K562 (cell line): ENCODE results near the gene MIXL1. TPM values are rescaled to one million over a fixed set of nuclear protein-coding genes. Genes with fewer than 3 reads are reported as not detected.

ENCODE experiments used
- ATAC-seq: fragments of 200-7000 bp; cut with Tn5 transposase; 3 replicates; pipeline ENCODE4 v1.9.1; 2020; ENCODE audit warnings: moderate library complexity
- BruUV-seq: library from RNA; stranded (reverse); fragments of 400-500 nt; replicated peaks from 2 replicates; lab custom pipeline; 2021; lab: Mats Ljungman, UMichigan
- CTCF ChIA-PET: fragments of 300-600 bp; formaldehyde crosslinking; extraction: SDS; loops from one replicate; lab custom pipeline; 2021; ENCODE audit warnings: low intra/inter-chr PET ratio; lab: Yijun Ruan, JAX
- POLR2A ChIA-PET: fragments of 300-600, 350-650 bp; sonication (Branson Sonifier 250); formaldehyde crosslinking; extraction: SDS; loops from one replicate; lab custom pipeline; 2021; ENCODE audit warnings: antibody characterized with exemption, inconsistent platforms; lab: Yijun Ruan, JAX
- DNase-seq, 4 experiments: peaks; one replicate each; pipeline versions ENCODE4 v3.0.0 to v3.0.0-alpha.2; 2011 to 2018; ENCODE audit warnings: low spot score in 3 of 4, mixed read lengths in 3 of 4; ENCODE audit errors: extremely low read depth in 1 of 4
- FAIRE-seq: peaks from 2 replicates; lab custom pipeline; 2011; peaks lifted over from hg19 to GRCh38; lab: Jason Lieb, UNC
- H2AFZ ChIP-seq: 2 replicates; pipeline ENCODE4 v1.6.0; 2011; ENCODE audit warnings: low read depth, low read length, control low read depth, inconsistent platforms
- H3K27ac ChIP-seq: fragments of 200-600 bp; 3 replicates; pipeline ENCODE4 v1.8.0; 2011; ENCODE audit warnings: low read depth, mild to moderate bottlenecking, control low read depth, inconsistent platforms, low read length, moderate library complexity, mixed read lengths; ENCODE audit errors: extremely low read depth
- H3K27me3 ChIP-seq, 2 experiments: fragments of 300-600 bp in 1 of 2; 2 replicates in 1 of 2; 3 replicates in 1 of 2; pipeline versions ENCODE4 v1.6.0 to v1.8.0; 2011; ENCODE audit warnings: inconsistent platforms in 2 of 2, low read length in 2 of 2, mild to moderate bottlenecking in 1 of 2, mixed read lengths in 1 of 2, moderate library complexity in 1 of 2; ENCODE audit not compliant: control insufficient read depth in 2 of 2, insufficient read depth in 2 of 2
- H3K36me3 ChIP-seq: fragments of 300-600 bp; 3 replicates; pipeline ENCODE4 v1.8.0; 2011; ENCODE audit warnings: mild to moderate bottlenecking, low read length, inconsistent platforms; ENCODE audit not compliant: control insufficient read depth, insufficient read depth
- H3K4me1 ChIP-seq, 2 experiments: fragments of 200-600 bp in 1 of 2; replicated peaks in 1 of 2; 2 replicates in 1 of 2; 3 replicates in 1 of 2; pipeline versions ENCODE4 v1.5.1 to v1.8.0; 2011; ENCODE audit warnings: inconsistent platforms in 2 of 2, low read length in 2 of 2, mild to moderate bottlenecking in 1 of 2, mixed read lengths in 1 of 2, moderate library complexity in 1 of 2; ENCODE audit not compliant: control insufficient read depth in 2 of 2, insufficient read depth in 2 of 2
- H3K4me2 ChIP-seq: 2 replicates; pipeline ENCODE4 v1.6.1; 2011; ENCODE audit warnings: low read length, control low read depth, inconsistent platforms, mixed read lengths; ENCODE audit not compliant: insufficient read depth
- H3K4me3 ChIP-seq: fragments of 200-600 bp; sonication (generic), shearing (Covaris generic); 2 replicates; pipeline ENCODE4 v1.5.1; 2016; ENCODE audit warnings: control low read depth, inconsistent platforms
- H3K79me2 ChIP-seq: fragments of 200-600 bp; 3 replicates; pipeline ENCODE4 v1.8.0; 2011; ENCODE audit warnings: low read length, inconsistent platforms; ENCODE audit not compliant: control insufficient read depth, insufficient read depth
- H3K9ac ChIP-seq, 2 experiments: 2 replicates each; pipeline versions ENCODE4 v1.6.0 to v1.6.1; 2011; ENCODE audit warnings: low read depth in 2 of 2, low read length in 2 of 2, control low read depth in 1 of 2, inconsistent platforms in 1 of 2, mild to moderate bottlenecking in 1 of 2, mixed read lengths in 1 of 2; ENCODE audit not compliant: insufficient read depth in 1 of 2
- H3K9me1 ChIP-seq: one replicate; pipeline ENCODE4 v1.6.0; 2011; ENCODE audit warnings: inconsistent platforms, mild to moderate bottlenecking, low read length, moderate library complexity; ENCODE audit not compliant: control insufficient read depth, insufficient read depth
- H3K9me3 ChIP-seq: replicated peaks from 2 replicates; pipeline ENCODE4 v1.5.1; 2011; ENCODE audit warnings: low read depth, low read length, inconsistent platforms; ENCODE audit not compliant: control insufficient read depth, insufficient read depth
- H4K20me1 ChIP-seq: replicated peaks from 2 replicates; pipeline ENCODE4 v1.6.1; 2011; ENCODE audit warnings: low read length, inconsistent platforms, mixed read lengths; ENCODE audit not compliant: control insufficient read depth, insufficient read depth
- CAMTA2 ChIP-seq: fragments of 250-450 bp; sonication (Bioruptor Pico); conservative IDR thresholded peaks from 2 replicates; pipeline ENCODE4 v1.5.1; 2022
- CBX2 ChIP-seq: fragments of 200-600 bp; sonication (generic); IDR thresholded peaks from one replicate; pipeline ENCODE4 v1.6.1; 2012; ENCODE audit warnings: mild to moderate bottlenecking, low read length, inconsistent platforms; ENCODE audit not compliant: insufficient read depth, poor library complexity, severe bottlenecking
- COPS2 ChIP-seq: fragments of 450-650 bp; conservative IDR thresholded peaks from 2 replicates; pipeline ENCODE4 v1.6.1; 2016; ENCODE audit warnings: mild to moderate bottlenecking, moderate library complexity
- HNRNPUL1 ChIP-seq: fragments of 200-400 bp; formaldehyde crosslinking; IDR thresholded peaks from 2 replicates; pipeline ENCODE4 v1.6.1; 2017; ENCODE audit warnings: low read length
- HOXB6 ChIP-seq: fragments of 250-450 bp; sonication (Bioruptor Pico); IDR thresholded peaks from 2 replicates; pipeline ENCODE4 v1.5.1; 2022; ENCODE audit warnings: mild to moderate bottlenecking, borderline replicate concordance
- NCOA4 ChIP-seq: fragments of 450-650 bp; IDR thresholded peaks from 2 replicates; pipeline ENCODE4 v1.6.1; 2018; ENCODE audit warnings: mild to moderate bottlenecking; ENCODE audit not compliant: partially characterized antibody
- TAL1 ChIP-seq: fragments of 450-650 bp; IDR thresholded peaks from 2 replicates; pipeline ENCODE4 v1.6.1; 2016; ENCODE audit warnings: mild to moderate bottlenecking
- U2AF1 ChIP-seq: fragments of 200-400 bp; formaldehyde crosslinking; optimal IDR thresholded peaks from 2 replicates; pipeline ENCODE3; 2017; ENCODE audit warnings: mild to moderate bottlenecking, low read depth, low read length, moderate library complexity
- U2AF2 ChIP-seq: fragments of 200-400 bp; formaldehyde crosslinking; optimal IDR thresholded peaks from 2 replicates; pipeline ENCODE3; 2017; ENCODE audit warnings: low read depth, mild to moderate bottlenecking, low read length
- ZNF668 ChIP-seq: fragments of 250-450 bp; sonication (Bioruptor Pico); IDR thresholded peaks from 2 replicates; pipeline ENCODE4 v1.8.0; 2022; ENCODE audit warnings: mild to moderate bottlenecking, inconsistent platforms
- ZNF764 ChIP-seq: fragments of 250-450 bp; sonication (Bioruptor Pico); IDR thresholded peaks from 2 replicates; pipeline ENCODE4 v1.4.0; 2020; ENCODE audit warnings: low read depth, mild to moderate bottlenecking, moderate library complexity
- WGBS: fragments of 100-300 bp; shearing (Covaris generic); methylation state at CpG from one replicate; pipeline ENCODE4 v1.1.6; 2016; ENCODE audit warnings: low coverage, mixed read lengths; ENCODE audit not compliant: insufficient coverage; ENCODE audit errors: missing lambda C conversion rate; 5-methylcytosine and 5-hydroxymethylcytosine counted together
- in situ Hi-C: fragments of 300-500 bp; cut with MboI; formaldehyde crosslinking; loops from 4 replicates; pipeline ENCODE4 v1.15.0; 2018; ENCODE audit warnings: inconsistent platforms, mixed read lengths
- intact Hi-C: fragments of 100-400 bp; cut with micrococcal nuclease; formaldehyde crosslinking; loops from 2 replicates; pipeline ENCODE4 v1.14.2; 2022
- polyA plus RNA-seq, 8 experiments: library from polyadenylated mRNA; depleted of rRNA in 4 of 8; stranded (reverse) in 5 of 8; unstranded in 3 of 8; fragments of >200 nt; fragmentation: Nextera tagmentation in 2 of 8; fragmentation: Illumina TruSeq in 1 of 8; extraction: Ambion mirVana in 2 of 8; extraction: Trizol in 1 of 8; gene quantifications; 2 replicates each; pipeline versions ENCODE4 v1.2.1 to v1.2.3, GENCODE V29; 2011 to 2014; ENCODE audit warnings: inconsistent platforms in 1 of 8, missing spikeins in 1 of 8
- total RNA-seq, 7 experiments: library from RNA; depleted of rRNA in 6 of 7; stranded (reverse); fragments of >200 nt in 6 of 7; fragmentation: Illumina TruSeq in 2 of 7; extraction: Trizol in 2 of 7; gene quantifications; 2 replicates each; pipeline versions ENCODE4 v1.2.1 to v1.2.3, GENCODE V29; 2011 to 2021; ENCODE audit warnings: low replicate concordance in 1 of 7
- TF ChIP-seq, protein P1 (sequence below): fragments of 450-650 bp; formaldehyde crosslinking; IDR thresholded peaks from 2 replicates; pipeline ENCODE4 v1.4.0; 2020; ENCODE audit warnings: mild to moderate bottlenecking, mixed read lengths
- TF ChIP-seq, protein P2 (sequence below), 3 experiments: IDR thresholded peaks in 2 of 3; conservative IDR thresholded peaks in 1 of 3; 2 replicates each; pipeline ENCODE4 v1.5.1; 2011 to 2012; ENCODE audit warnings: low read length in 3 of 3, mild to moderate bottlenecking in 3 of 3, control low read depth in 2 of 3, improper control_type of control experiment in 1 of 3, inconsistent platforms in 1 of 3, low read depth in 1 of 3, mixed read lengths in 1 of 3, moderate library complexity in 1 of 3; ENCODE audit not compliant: insufficient read depth in 2 of 3
- TF ChIP-seq, protein P3 (sequence below): fragments of 450-650 bp; formaldehyde crosslinking; IDR thresholded peaks from 2 replicates; pipeline ENCODE4 v1.4.0; 2020; ENCODE audit warnings: mild to moderate bottlenecking, moderate library complexity

Gene MIXL1
- total and polyA plus RNA-seq, 9 of the 15 experiments (the other 6 are each of a cell fraction or from before 2014, with no cell fraction given) = not detected

DNA sequence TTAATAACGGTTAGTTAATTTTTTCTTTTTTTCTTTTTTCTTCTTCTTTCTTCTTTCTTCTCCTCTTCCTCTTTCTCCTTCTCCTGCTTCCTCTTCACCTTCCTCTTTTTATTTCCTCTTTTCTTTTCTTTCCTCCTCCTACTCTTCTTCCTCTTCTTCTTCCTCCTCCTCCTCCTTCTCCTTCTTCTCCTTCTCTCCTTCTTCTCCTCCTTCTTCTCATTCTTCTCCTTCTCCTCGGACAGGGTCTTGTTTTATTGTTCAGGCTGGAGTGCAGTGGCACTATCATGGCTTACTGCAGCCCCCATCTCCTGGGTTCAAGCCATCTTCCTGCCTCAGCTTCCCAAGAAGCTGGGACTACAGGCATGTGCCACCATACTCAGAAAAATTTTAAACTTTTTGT is 23.5 kb upstream of the MIXL1 start (continued):
- TF ChIP-seq COPS2 (no peak), NCOA4 (peak; percentile 37), HNRNPUL1 (no peak), CAMTA2 (CRISPR knock-in tag) (no peak), U2AF1 (no peak), CBX2 (no peak)
- TF ChIP-seq, protein P1, sequence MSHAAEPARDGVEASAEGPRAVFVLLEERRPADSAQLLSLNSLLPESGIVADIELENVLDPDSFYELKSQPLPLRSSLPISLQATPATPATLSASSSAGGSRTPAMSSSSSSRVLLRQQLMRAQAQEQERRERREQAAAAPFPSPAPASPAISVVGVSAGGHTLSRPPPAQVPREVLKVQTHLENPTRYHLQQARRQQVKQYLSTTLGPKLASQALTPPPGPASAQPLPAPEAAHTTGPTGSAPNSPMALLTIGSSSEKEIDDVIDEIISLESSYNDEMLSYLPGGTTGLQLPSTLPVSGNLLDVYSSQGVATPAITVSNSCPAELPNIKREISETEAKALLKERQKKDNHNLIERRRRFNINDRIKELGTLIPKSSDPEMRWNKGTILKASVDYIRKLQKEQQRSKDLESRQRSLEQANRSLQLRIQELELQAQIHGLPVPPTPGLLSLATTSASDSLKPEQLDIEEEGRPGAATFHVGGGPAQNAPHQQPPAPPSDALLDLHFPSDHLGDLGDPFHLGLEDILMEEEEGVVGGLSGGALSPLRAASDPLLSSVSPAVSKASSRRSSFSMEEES (CRISPR knock-in tag) = no peak

DNA sequence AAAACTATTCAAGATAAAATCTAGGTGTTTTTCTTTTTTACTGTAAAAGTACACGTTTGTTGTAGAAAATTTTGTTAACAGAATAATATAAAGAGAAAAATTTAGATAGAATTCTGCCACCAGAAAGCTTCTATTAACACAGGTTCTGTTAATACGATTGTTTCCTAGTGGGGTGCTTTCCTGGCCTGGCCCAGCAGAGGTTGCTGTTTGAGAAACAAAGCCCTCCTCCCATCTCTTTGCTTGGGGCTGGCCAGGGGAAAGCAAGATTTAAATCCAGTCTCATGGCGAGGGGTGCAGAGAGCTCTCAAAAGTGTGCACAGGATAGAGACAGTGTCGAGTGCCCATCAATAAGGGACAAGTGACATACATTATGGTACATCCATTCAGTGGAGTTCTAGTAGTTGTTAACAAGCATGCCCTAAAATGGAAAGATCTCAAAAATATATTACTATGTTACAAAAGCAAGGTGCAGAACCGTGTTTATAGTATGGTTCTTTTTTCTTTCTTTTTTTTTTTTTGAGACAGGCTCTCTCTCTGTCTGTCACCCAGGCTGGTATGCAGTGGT is 22.4 kb upstream of the MIXL1 start:
- Histone ChIP-seq H3K4me2 (no peak overlapping the region), H2AFZ (no peak overlapping the region), H3K9me1 (no peaks in the 10 kb centered on the region), H4K20me1 (no peaks in the 10 kb centered on the region), H3K9me3 (no peaks in the 10 kb centered on the region), H3K4me1 (peaks cover 0 to 6% of the 10 kb centered on the region in 2 experiments; a peak in 1 of 5 replicates), H3K27me3 (no peaks in the 10 kb centered on the region), H3K4me3 (no peak overlapping the region), H3K27ac (no peak overlapping the region), H3K9ac (no peak overlapping the region), H3K79me2 (no peaks in the 10 kb centered on the region), H3K36me3 (no peaks in the 10 kb centered on the region)
- WGBS = 3% methylated on average over 5 of the region's 5 CpGs
- ATAC-seq (peak; percentile 80), DNase-seq (peak in 3 of 4 experiments; percentile 41 to 66 (median 53)), FAIRE-seq (peak; percentile 68)
- ChIA-PET CTCF (interaction anchor here (0.6 kb wide), 1 partner anchor 207 kb away, joined by 3 read pairs; the partner anchor contains the start of gene PARP1), POLR2A (interaction anchor here (0.8 to 1.0 kb wide), 2 partner anchors 17 to 110 kb away, joined by 3 read pairs; no protein-coding TSS in a partner anchor)
- intact Hi-C loops (loop anchor here (1.0 to 5.0 kb wide), 2 partner anchors 131 to 206 kb away; partner anchors contain the start of gene PARP1), in situ Hi-C loops (no loop called here)
- no TSS peak for BruUV-seq
- TF ChIP-seq ZNF668 (CRISPR knock-in tag) (no peak), HOXB6 (no peak), U2AF2 (no peak), CAMTA2 (CRISPR knock-in tag) (no peak), ZNF764 (CRISPR knock-in tag) (0 out of 2 replicates have a peak, but pooled peaks have one; percentile 61), TAL1 (no peak)
- TF ChIP-seq, protein P2, sequence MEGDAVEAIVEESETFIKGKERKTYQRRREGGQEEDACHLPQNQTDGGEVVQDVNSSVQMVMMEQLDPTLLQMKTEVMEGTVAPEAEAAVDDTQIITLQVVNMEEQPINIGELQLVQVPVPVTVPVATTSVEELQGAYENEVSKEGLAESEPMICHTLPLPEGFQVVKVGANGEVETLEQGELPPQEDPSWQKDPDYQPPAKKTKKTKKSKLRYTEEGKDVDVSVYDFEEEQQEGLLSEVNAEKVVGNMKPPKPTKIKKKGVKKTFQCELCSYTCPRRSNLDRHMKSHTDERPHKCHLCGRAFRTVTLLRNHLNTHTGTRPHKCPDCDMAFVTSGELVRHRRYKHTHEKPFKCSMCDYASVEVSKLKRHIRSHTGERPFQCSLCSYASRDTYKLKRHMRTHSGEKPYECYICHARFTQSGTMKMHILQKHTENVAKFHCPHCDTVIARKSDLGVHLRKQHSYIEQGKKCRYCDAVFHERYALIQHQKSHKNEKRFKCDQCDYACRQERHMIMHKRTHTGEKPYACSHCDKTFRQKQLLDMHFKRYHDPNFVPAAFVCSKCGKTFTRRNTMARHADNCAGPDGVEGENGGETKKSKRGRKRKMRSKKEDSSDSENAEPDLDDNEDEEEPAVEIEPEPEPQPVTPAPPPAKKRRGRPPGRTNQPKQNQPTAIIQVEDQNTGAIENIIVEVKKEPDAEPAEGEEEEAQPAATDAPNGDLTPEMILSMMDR (IDR thresholded peaks at IDR 0.05 in 2 of 3, conservative IDR thresholded peaks at IDR 0.05 in 1 of 3; ENCODE audit: insufficient read depth in 2 of 3, low read depth in 1 of 3, low read length in 3 of 3) = peak; percentile 65 to 80 (median 71)
- TF ChIP-seq, protein P3, sequence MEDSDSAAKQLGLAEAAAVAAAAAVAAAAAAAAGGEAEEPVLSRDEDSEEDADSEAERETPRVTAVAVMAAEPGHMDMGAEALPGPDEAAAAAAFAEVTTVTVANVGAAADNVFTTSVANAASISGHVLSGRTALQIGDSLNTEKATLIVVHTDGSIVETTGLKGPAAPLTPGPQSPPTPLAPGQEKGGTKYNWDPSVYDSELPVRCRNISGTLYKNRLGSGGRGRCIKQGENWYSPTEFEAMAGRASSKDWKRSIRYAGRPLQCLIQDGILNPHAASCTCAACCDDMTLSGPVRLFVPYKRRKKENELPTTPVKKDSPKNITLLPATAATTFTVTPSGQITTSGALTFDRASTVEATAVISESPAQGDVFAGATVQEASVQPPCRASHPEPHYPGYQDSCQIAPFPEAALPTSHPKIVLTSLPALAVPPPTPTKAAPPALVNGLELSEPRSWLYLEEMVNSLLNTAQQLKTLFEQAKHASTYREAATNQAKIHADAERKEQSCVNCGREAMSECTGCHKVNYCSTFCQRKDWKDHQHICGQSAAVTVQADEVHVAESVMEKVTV (CRISPR knock-in tag) = 0 out of 2 replicates have a peak, but pooled peaks have one; percentile 34
